Naive thymus-derived CD8-positive, alpha-beta T cell (primary cell): ENCODE measurements around the gene ARNT2. TPM values are rescaled to one million over a fixed set of nuclear protein-coding genes. Genes with fewer than 3 reads are reported as not detected.

Experiments used
- ATAC-seq, 2 donors: fragments of 150-1000 bp; cut with Tn5 transposase in 1 of 2; sonication (Bioruptor Pico), chemical (Tn5 transposase) in 1 of 2; 1 replicate in 1 of 2; 2 replicates in 1 of 2; pipeline ENCODE4 v1.10.0; 2021; ENCODE audit warnings: mild to moderate bottlenecking in 2 of 2, moderate library complexity in 2 of 2
- POLR2A ChIA-PET: fragments of 350-600 bp; sonication (Branson Sonifier 250); formaldehyde crosslinking; loops from one replicate; lab custom pipeline; 2021; ENCODE audit warnings: antibody characterized with exemption; lab: Charles Lee
- DNase-seq, 10 donors: peaks; one replicate each; pipeline versions ENCODE4 v3.0.0 to v3.0.0-alpha.2; 2020 to 2022
- H3K27ac Mint-ChIP-seq, 10 donors: one replicate each; pipeline ENCODE4 v1.8.0; 2020 to 2022; ENCODE audit warnings: mild to moderate bottlenecking in 10 of 10, mixed read lengths in 10 of 10, moderate library complexity in 4 of 10, inconsistent platforms in 1 of 10
- H3K27me3 Mint-ChIP-seq, 5 donors: one replicate each; pipeline ENCODE4 v1.8.0; 2021 to 2022; ENCODE audit warnings: mixed read lengths in 5 of 5
- H3K36me3 Mint-ChIP-seq, 3 donors: one replicate each; pipeline ENCODE4 v1.8.0; 2020 to 2022; ENCODE audit warnings: mixed read lengths in 3 of 3, mild to moderate bottlenecking in 2 of 3, inconsistent platforms in 1 of 3
- H3K4me1 Mint-ChIP-seq, 4 donors: one replicate each; pipeline ENCODE4 v1.8.0; 2021 to 2022; ENCODE audit warnings: mixed read lengths in 4 of 4
- H3K4me3 Mint-ChIP-seq, 10 donors: one replicate each; pipeline ENCODE4 v1.8.0; 2020 to 2022; ENCODE audit warnings: mild to moderate bottlenecking in 10 of 10, mixed read lengths in 10 of 10, moderate library complexity in 6 of 10, inconsistent platforms in 1 of 10
- H3K9me3 Mint-ChIP-seq, 9 donors: one replicate each; pipeline ENCODE4 v1.8.0; 2020 to 2022; ENCODE audit warnings: mixed read lengths in 9 of 9, mild to moderate bottlenecking in 3 of 9, inconsistent platforms in 1 of 9, moderate library complexity in 1 of 9
- polyA plus RNA-seq, 3 donors: library from polyadenylated mRNA; unstranded; fragments of 300-500 nt; fragmentation: Illumina TruSeq; gene quantifications; one replicate each; pipeline ENCODE4 v1.2.3, GENCODE V29; 2021
- total RNA-seq, 8 experiments: library from RNA in 2 of 8; stranded (reverse) in 2 of 8; gene quantifications; one replicate each; pipeline ENCODE4 v1.2.3 and lab custom pipeline; 2021 to 2026

Gene ARNT2
- total and polyA plus RNA-seq, 5 experiments from 2014 or later = not detected

DNA sequence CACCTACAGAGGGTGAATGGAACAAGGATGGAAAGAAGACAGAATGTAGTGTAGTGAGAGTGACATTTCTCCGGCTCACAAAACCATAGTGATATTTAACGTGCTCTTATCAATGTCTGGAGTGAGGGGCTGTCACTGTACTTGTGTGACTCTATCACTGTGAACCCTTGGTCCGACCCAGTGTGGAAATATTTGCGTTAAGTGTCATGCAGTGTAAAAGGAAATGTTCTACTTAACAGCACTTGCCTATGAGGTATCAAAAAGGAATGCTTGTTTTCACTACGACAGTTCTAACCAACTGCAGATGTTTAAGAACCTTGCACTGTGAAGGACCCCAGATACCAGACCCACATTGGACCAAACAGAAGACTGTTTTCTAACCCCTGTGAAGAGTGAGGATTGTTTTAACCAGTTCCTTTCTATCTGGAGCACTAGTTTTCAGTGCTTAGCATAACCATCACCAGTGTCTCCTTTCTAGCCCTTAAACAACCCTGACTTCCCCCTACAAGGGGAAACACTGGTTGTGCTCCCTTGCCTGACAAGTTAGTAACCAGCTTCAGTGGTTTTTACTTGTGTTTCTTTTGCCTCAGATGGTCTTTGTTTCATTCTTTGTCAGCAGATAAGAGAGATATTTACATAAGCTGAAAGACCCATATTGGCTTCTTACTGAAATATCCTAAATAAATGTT is 146.2 kb downstream of the ARNT2 start:
- H3K36me3 Mint-ChIP-seq = no peaks in the 10 kb centered on the region
- POLR2A ChIA-PET = no interaction called here
- H3K27me3 Mint-ChIP-seq = peaks cover 16 to 36% (median 19%) of the 10 kb centered on the region in 5 donors
- DNase-seq (no peak), ATAC-seq (no peak)
- H3K4me3 Mint-ChIP-seq = no peak overlapping the region
- H3K27ac Mint-ChIP-seq = no peak overlapping the region
- no peaks in the 10 kb centered on the region for H3K9me3 Mint-ChIP-seq
- H3K4me1 Mint-ChIP-seq = no peaks in the 10 kb centered on the region

DNA sequence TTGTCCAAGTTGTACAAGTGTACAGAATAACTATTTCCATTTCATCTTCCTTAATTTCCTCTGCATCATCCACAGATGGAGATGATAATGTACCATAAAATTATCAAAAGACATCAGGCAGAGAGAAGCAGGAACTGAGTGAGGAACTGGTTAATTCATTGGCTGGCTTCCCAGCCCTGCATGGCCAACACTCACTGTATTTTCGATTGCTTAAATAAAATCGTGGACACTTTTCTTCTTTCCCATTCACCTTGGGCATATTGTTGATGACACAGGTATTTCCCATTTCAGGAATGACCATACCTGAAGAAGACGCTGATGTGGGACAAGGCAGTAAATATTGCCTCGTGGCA is 146.7 kb downstream of the ARNT2 start:
- no peak overlapping the region for H3K27ac Mint-ChIP-seq
- DNase-seq = no peak
- H3K36me3 Mint-ChIP-seq = no peaks in the 10 kb centered on the region
- H3K27me3 Mint-ChIP-seq = peaks cover 16 to 34% (median 17%) of the 10 kb centered on the region in 5 donors
- H3K4me1 Mint-ChIP-seq = no peaks in the 10 kb centered on the region
- POLR2A ChIA-PET = no interaction called here
- H3K9me3 Mint-ChIP-seq = no peaks in the 10 kb centered on the region
- no peak for ATAC-seq
- no peak overlapping the region for H3K4me3 Mint-ChIP-seq

DNA sequence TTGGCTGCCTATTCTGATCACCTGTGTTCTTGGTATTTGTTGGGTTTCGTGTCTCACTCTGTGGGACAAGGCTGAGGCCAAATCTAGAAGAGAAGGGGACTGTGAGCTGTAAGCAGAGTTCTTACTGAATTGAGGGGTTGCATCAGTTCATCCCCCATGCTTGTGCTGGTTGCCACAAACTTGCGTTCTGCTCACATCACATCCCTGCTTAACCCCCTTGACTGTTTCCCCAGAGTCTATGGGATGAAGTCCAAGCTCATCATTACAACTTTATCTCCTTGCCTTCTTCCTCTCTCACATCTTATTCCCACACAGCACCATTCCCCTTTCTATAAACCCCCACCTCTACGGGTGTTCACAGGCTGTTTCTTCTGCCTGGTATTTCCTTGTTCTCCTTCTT is 147.2 kb downstream of the ARNT2 start:
- H3K36me3 Mint-ChIP-seq = no peaks in the 10 kb centered on the region
- H3K4me1 Mint-ChIP-seq = no peaks in the 10 kb centered on the region
- peaks cover 15 to 29% (median 17%) of the 10 kb centered on the region in 5 donors for H3K27me3 Mint-ChIP-seq
- DNase-seq (no peak), ATAC-seq (no peak)
- H3K9me3 Mint-ChIP-seq = no peaks in the 10 kb centered on the region
- POLR2A ChIA-PET = no interaction called here
- no peak overlapping the region for H3K4me3 Mint-ChIP-seq
- no peak overlapping the region for H3K27ac Mint-ChIP-seq

DNA sequence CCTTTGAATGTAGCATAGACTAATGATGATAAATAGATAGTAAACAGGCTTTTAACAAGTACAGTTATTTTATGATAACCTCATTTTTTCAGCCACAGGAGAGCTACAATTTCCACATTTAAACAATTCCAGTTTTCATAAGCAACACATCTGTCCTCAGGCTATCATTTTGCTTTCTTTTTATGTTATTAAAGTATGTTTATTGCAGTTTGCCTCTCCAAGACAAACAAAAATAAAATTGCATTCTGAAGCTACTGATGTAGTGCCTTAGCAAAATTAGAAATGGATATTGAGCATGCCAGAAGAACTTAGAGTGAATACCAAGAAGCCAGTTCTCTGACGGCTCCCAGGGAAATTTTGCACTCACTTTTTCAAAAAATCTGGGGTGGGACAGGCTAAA is 150.4 kb downstream of the ARNT2 start:
- POLR2A ChIA-PET = no interaction called here
- H3K9me3 Mint-ChIP-seq = no peaks in the 10 kb centered on the region
- H3K27ac Mint-ChIP-seq = no peak overlapping the region
- no peaks in the 10 kb centered on the region for H3K36me3 Mint-ChIP-seq
- no peak for ATAC-seq
- no peaks in the 10 kb centered on the region for H3K4me1 Mint-ChIP-seq
- DNase-seq = no peak
- H3K27me3 Mint-ChIP-seq = peaks cover 13 to 31% (median 26%) of the 10 kb centered on the region in 5 donors
- no peak overlapping the region for H3K4me3 Mint-ChIP-seq

DNA sequence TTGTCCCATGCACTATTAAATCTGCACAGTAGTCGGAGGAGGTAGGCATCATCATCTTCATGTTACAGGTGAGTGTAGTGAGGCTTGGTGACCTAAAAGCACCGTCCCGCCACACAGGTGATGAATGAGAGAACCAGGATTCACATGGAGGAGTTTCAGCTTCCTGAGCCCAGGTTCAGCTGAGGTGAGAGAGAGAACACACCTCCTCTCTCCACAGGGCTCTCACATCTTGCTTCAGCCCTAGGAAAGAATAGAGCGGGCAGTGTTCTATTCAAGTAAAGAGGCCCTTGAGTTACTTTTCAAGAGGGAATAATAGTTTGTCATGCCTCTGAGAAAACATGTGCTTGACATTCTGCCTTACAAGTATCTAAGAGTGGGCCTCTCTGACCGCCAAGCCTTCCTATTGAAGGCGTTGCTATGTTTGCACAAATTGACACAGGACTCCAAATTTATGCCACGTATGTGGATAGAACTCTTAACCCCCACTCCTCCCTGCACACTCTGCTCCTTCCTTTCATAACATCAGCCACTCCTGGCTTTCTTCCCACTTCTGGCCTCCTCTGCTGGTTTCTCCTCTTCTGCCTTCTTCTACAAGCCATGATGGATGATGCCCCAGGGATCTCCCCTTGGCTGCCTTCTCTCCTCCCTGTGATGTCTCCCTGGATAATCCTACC is 152.6 kb downstream of the ARNT2 start:
- POLR2A ChIA-PET = no interaction called here
- Mint-ChIP-seq H3K36me3 (no peaks in the 10 kb centered on the region), H3K27ac (peak overlapping the region in 1 of 10 donors; percentile 40), H3K4me3 (no peak overlapping the region), H3K9me3 (no peaks in the 10 kb centered on the region), H3K27me3 (peaks cover 9 to 32% (median 25%) of the 10 kb centered on the region in 5 donors), H3K4me1 (no peaks in the 10 kb centered on the region)
- ATAC-seq = no peak
- no peak for DNase-seq

DNA sequence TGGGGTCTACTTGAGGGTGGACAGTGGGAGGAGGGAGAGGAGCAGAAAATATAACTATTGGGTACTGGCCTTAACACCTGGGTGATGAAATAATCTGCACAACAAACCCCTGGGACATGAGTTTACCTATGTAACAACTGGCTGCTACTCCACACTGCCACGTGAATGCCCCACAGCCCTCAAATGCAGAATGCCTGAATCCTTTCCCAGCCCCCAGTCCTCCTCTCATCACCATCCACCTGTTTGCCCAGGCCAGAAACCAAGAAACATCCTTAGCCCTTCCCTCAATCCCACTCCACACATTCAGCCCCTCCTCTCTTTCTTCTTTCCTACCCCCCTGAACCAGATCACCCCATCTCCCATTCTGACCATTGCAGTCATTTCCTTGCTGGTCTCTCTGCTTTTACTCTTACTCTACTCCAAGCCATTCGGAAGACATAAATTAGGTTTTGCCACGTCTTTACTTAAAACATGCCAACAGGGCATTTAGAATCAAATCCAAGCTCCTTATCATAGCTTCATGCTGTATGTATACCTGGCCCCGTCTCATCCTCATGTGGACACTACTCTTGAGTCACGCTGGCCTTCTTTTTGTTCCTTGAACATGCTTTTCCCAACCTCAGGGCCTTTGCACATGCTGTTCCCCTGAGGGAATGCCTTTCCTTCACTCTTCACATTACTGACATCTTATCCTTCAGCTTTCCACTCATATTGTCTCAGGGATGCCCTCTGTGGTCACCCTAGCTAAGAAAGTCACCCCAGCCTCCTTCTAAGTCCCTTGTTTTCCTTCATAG is 153.5 kb downstream of the ARNT2 start:
- POLR2A ChIA-PET = no interaction called here
- H3K4me3 Mint-ChIP-seq = no peak overlapping the region
- H3K4me1 Mint-ChIP-seq = no peaks in the 10 kb centered on the region
- ATAC-seq = no peak
- H3K36me3 Mint-ChIP-seq = no peaks in the 10 kb centered on the region
- H3K27ac Mint-ChIP-seq = no peak overlapping the region
- DNase-seq = no peak
- H3K9me3 Mint-ChIP-seq = no peaks in the 10 kb centered on the region
- peaks cover 9 to 28% (median 24%) of the 10 kb centered on the region in 5 donors for H3K27me3 Mint-ChIP-seq

DNA sequence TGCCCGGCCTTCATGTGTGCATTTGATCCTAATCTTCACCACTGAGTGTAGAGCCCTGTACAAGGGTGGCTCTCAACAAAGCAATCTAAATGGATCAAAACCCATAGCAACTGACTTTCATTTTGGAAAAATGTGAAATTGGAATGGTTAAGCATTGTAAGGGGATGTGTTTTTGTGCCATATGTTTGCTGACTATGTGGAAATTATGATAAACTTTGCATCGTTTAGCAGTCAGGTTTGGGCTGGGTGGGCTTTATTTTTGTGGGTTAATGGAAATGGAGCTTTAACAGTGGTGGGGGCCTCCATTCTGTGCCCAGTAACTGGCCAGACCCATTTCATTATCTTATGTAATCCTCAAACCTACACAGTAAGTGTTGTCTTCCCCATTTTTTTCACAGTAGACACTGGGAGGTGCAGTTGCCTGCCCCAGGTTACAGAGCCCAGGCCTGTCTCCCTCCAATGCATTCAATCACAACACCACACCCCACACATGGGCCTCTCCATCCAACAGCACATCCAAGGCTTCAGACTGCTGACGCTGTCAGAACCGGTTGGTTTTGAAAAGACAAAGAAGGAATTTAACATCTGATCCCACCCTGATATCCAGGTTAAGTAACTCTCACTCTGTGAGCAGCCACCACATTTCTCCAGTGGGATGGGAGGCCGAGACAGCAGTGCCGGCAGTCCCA is 154.6 kb downstream of the ARNT2 start:
- POLR2A ChIA-PET = no interaction called here
- Mint-ChIP-seq H3K27me3 (peaks cover 11 to 39% (median 23%) of the 10 kb centered on the region in 5 donors), H3K36me3 (no peaks in the 10 kb centered on the region), H3K4me3 (no peak overlapping the region), H3K4me1 (no peaks in the 10 kb centered on the region), H3K9me3 (no peaks in the 10 kb centered on the region), H3K27ac (no peak overlapping the region)
- ATAC-seq = no peak
- DNase-seq = no peak

DNA sequence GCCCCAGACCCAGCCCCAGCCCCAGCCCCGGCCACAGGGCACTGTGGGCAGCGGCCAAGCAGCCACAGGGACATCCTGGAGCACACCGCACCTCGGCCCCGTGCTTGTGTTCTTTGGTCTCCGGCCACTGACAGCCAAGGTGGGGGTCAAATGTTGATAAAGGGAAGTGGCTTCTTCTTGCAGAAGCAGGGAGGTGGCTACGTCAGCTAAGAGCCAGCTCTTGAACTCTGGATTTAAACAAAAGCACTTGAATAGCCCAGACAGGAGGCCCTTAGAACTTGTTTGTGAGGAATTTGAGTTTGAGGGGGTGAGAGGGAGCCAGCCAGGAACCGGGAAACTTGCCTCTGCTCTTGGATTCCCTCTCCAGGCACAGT is 155.1 kb downstream of the ARNT2 start:
- H3K36me3 Mint-ChIP-seq = no peaks in the 10 kb centered on the region
- H3K27ac Mint-ChIP-seq = no peak overlapping the region
- DNase-seq (no peak), ATAC-seq (no peak)
- POLR2A ChIA-PET = no interaction called here
- peaks cover 9 to 45% (median 21%) of the 10 kb centered on the region in 5 donors for H3K27me3 Mint-ChIP-seq
- H3K9me3 Mint-ChIP-seq = no peaks in the 10 kb centered on the region
- no peak overlapping the region for H3K4me3 Mint-ChIP-seq
- H3K4me1 Mint-ChIP-seq = no peaks in the 10 kb centered on the region

DNA sequence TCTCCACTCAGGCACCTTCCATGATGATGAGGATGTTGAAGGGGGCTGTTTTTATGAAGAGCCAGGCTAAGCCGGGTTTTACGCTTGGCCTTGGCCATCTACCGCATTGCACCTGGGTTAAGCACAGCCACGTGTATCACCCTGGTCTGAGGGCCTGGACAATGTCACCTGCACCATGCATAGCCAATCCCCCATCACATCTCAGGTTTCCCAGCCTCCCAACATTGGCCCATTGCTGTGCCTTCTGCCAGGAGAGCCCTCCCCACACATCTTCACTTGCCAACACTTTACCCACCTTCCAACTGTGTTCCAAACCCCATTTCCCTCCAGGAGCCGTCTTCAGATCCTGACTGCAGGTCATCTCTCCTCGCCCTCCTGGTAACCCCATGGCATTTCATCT is 155.6 kb downstream of the ARNT2 start:
- H3K4me1 Mint-ChIP-seq = no peaks in the 10 kb centered on the region
- no peaks in the 10 kb centered on the region for H3K36me3 Mint-ChIP-seq
- no peak for ATAC-seq
- no peaks in the 10 kb centered on the region for H3K9me3 Mint-ChIP-seq
- DNase-seq = no peak
- H3K4me3 Mint-ChIP-seq = no peak overlapping the region
- POLR2A ChIA-PET = no interaction called here
- H3K27ac Mint-ChIP-seq = no peak overlapping the region
- peaks cover 9 to 44% (median 21%) of the 10 kb centered on the region in 5 donors for H3K27me3 Mint-ChIP-seq

DNA sequence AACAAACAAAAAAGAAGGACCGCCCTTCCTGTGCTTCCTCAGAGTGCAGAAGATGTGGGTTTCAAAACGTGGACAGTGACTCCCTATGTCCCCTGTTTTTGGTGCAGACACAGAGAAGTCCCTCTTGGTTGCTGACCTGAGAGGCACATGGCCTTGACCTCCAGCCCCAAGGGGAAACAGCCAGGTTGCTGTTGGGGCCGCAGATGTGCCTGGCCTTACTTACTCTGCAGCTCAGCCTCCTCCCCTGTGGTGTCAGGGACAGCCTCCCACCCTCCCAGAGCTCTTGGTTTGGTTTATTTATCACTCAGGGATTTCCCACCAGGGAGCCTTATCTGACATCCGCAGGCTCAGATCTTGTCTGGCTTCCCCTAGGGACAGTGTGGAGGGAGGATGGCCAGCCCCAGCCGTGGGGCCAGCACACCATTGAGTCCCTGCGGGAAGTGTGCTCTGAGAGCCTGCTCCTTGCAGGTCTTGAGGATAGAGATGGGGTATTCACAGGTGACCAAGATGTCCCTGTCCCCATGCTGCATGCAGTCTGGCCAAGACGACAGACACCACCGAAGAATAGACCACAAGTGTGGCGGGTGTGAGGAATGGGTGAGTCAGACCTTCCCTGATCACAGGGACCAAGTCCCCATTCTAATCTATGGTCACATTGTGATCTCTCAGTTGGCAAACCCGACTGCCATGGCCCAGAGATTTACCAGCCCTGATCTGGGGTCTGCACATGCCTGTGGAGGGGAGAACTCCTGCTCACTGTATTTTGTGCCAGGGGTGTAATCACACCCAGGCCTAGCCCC is 156.6 kb downstream of the ARNT2 start:
- H3K4me3 Mint-ChIP-seq = no peak overlapping the region
- no peak for DNase-seq
- ATAC-seq = no peak
- no peaks in the 10 kb centered on the region for H3K9me3 Mint-ChIP-seq
- no peaks in the 10 kb centered on the region for H3K36me3 Mint-ChIP-seq
- H3K4me1 Mint-ChIP-seq = no peaks in the 10 kb centered on the region
- H3K27me3 Mint-ChIP-seq = peaks cover 9 to 38% (median 19%) of the 10 kb centered on the region in 5 donors
- H3K27ac Mint-ChIP-seq = no peak overlapping the region
- POLR2A ChIA-PET = no interaction called here

DNA sequence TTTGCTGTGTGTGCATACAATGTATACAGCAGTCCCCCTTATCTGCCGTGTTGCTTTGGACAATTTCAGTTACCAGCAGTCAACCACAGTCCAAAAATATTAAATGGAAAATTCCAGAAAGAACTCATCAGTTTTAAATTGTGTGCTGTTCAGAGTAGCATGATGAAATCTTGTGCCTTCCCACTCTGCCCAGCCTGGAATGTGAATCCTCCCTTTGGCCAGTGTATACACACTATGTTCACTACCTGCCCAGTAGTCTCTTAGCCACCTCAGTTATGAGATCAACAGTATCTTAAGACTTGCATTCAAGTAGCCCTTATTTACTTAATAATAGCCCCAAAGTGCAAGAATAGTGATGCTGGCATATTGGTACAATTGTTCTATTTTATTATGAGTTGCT is 157.3 kb downstream of the ARNT2 start:
- no peak for DNase-seq
- H3K4me3 Mint-ChIP-seq = no peak overlapping the region
- no peaks in the 10 kb centered on the region for H3K36me3 Mint-ChIP-seq
- POLR2A ChIA-PET = no interaction called here
- no peak overlapping the region for H3K27ac Mint-ChIP-seq
- no peak for ATAC-seq
- H3K27me3 Mint-ChIP-seq = peaks cover 10 to 45% (median 22%) of the 10 kb centered on the region in 5 donors
- no peaks in the 10 kb centered on the region for H3K4me1 Mint-ChIP-seq
- no peaks in the 10 kb centered on the region for H3K9me3 Mint-ChIP-seq

DNA sequence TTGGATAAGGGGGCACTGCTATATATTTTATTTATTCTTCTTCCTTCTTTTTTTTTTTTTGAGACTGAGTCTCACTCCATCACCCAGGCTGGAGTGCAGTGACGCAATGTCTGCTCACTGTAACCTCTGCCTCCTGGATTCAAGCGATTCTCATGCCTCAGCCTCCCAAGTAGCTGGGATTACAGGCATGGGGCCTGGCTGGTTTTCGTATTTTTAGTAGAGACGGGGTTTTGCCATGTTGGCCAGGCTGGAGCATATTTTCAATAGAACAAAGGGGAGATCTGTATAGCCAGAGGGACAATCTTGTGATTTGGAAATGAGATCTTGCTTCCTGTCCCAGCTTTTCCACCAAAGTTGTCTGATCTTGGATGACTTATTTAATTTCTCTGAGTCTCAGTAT is 157.9 kb downstream of the ARNT2 start:
- Mint-ChIP-seq H3K4me3 (no peak overlapping the region), H3K36me3 (no peaks in the 10 kb centered on the region), H3K27ac (no peak overlapping the region), H3K4me1 (no peaks in the 10 kb centered on the region), H3K27me3 (peaks cover 11 to 51% (median 26%) of the 10 kb centered on the region in 5 donors), H3K9me3 (no peaks in the 10 kb centered on the region)
- ATAC-seq (no peak), DNase-seq (no peak)
- POLR2A ChIA-PET = no interaction called here
